Measurements from ENCODE around the gene SRRM2.
"Not testable (repeated sequence)": the region's sequence is repeated elsewhere in the genome, so short reads cannot be mapped to it uniquely, and the experiment has no call there.

The SRRM2 gene

DNA sequence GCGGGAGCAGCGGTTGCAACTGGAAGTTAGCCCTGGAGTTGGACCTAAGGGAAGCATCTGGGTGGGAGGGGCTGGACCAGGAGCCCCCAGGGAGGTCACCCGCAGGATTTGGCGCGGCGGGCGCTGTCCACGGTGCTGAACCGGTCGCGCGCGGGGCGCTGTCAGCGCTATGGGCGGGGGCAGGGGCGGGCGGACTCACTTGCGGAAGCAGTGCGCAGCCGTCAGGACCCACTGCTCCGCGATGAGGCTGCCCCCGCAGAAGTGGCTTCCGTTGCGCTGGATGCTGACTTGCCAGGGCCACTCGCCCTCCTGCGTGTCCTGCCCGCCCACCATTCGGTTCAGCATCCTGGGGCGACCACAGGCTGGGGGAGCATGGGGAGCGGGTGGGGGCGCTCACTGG is 36.9 kb upstream of the SRRM2 start:
- Histone ChIP-seq H3K27ac (ENCODE audit: low read length) (no peak overlapping the region), H3K27me3 (ENCODE audit: control insufficient read depth in 1 of 2, insufficient read depth in 2 of 2, low read length in 2 of 2) (peaks cover 2 to 5% of the 10 kb centered on the region in 2 donors), H3K4me1 (ENCODE audit: control insufficient read depth, insufficient read depth, low read length) (peaks cover 5% of the 10 kb centered on the region), H3K9ac (ENCODE audit: low read length in 2 of 2) (no peak overlapping the region), H3K36me3 (ENCODE audit: control insufficient read depth in 2 of 2, insufficient read depth in 2 of 2, low read length in 2 of 2) (no peaks in the 10 kb centered on the region), H3K4me3 (ENCODE audit: low read length in 2 of 2) (no peak overlapping the region), H3K9me3 (ENCODE audit: control insufficient read depth in 2 of 2, low read length in 2 of 2) (no peaks in the 10 kb centered on the region)

DNA sequence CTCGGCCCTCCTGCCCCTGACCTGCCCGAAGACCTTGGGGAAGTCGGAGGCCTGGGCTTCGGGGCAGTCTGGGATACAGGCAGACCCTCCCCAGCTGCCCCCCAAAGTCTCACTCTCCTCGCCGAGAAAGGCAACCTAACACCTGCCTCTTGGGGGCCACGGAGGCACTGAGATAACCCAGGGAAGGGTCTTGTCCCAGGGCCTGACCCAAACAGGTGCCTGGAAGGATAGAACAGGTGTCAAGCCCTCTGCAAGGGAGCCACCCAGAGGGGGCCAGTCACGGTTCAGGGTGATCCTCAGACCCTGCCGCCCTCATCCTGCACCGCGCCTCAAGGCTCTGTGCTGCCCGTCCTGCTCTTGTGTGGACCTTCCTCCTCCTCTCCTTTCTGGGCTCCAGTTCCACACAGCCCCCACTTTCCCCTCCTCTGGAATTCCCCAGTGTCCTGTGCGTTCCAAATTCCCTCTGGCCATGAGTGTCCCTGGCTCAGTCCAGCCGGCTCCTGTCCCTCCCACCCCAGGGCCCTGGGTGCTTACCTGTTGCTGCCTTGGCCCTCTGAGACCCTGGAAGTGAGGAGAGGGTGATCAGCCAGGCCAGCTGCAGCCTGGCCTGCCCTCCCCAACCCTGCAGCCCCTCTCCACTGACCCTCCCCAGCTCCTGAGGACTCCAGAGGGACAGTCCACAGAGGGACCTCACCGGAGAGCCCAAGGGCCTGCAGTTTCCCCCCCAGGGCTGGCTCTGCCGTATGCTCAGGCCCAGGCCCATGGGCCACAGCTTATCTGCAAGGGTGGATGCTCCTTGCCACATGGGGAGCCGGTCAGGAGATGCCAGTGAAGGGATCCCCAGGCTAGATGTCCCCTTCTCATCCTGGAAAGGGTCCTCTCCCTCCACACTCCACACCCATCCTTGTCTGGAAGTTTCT is 36.2 kb upstream of the SRRM2 start:
- Histone ChIP-seq H3K9ac (ENCODE audit: low read length in 2 of 2) (no peak overlapping the region), H3K27me3 (ENCODE audit: control insufficient read depth in 1 of 2, insufficient read depth in 2 of 2, low read length in 2 of 2) (peaks cover 2 to 5% of the 10 kb centered on the region in 2 donors), H3K27ac (ENCODE audit: low read length) (no peak overlapping the region), H3K36me3 (ENCODE audit: control insufficient read depth in 2 of 2, insufficient read depth in 2 of 2, low read length in 2 of 2) (no peaks in the 10 kb centered on the region), H3K4me1 (ENCODE audit: control insufficient read depth, insufficient read depth, low read length) (peaks cover 5% of the 10 kb centered on the region), H3K4me3 (ENCODE audit: low read length in 2 of 2) (no peak overlapping the region), H3K9me3 (ENCODE audit: control insufficient read depth in 2 of 2, low read length in 2 of 2) (no peaks in the 10 kb centered on the region)

DNA sequence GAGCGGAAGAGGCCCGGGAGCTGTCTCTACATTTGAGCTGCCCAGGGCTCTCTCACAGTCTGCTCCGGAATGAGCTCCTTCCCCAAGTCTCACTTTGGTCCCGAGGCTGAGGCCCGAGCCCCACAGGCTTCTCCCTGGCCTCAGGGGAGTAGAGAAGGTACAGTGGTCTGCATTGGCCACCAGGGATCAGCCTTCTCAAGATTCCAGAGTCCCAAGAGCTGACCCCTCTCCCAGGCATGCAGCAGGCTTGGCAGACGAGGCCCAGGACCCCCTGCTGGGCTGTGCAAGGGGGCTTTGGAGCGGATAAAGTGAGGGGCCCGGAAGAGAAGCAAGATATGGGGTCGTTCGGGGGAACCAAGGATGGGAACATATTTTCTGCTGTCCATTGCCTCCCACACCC is 35.5 kb upstream of the SRRM2 start:
- Histone ChIP-seq H3K27me3 (ENCODE audit: control insufficient read depth in 1 of 2, insufficient read depth in 2 of 2, low read length in 2 of 2) (peaks cover 2 to 5% of the 10 kb centered on the region in 2 donors), H3K4me1 (ENCODE audit: control insufficient read depth, insufficient read depth, low read length) (peaks cover 5% of the 10 kb centered on the region), H3K36me3 (ENCODE audit: control insufficient read depth in 2 of 2, insufficient read depth in 2 of 2, low read length in 2 of 2) (no peaks in the 10 kb centered on the region), H3K27ac (ENCODE audit: low read length) (no peak overlapping the region), H3K9me3 (ENCODE audit: control insufficient read depth in 2 of 2, low read length in 2 of 2) (no peaks in the 10 kb centered on the region), H3K4me3 (ENCODE audit: low read length in 2 of 2) (no peak overlapping the region), H3K9ac (ENCODE audit: low read length in 2 of 2) (no peak overlapping the region)

DNA sequence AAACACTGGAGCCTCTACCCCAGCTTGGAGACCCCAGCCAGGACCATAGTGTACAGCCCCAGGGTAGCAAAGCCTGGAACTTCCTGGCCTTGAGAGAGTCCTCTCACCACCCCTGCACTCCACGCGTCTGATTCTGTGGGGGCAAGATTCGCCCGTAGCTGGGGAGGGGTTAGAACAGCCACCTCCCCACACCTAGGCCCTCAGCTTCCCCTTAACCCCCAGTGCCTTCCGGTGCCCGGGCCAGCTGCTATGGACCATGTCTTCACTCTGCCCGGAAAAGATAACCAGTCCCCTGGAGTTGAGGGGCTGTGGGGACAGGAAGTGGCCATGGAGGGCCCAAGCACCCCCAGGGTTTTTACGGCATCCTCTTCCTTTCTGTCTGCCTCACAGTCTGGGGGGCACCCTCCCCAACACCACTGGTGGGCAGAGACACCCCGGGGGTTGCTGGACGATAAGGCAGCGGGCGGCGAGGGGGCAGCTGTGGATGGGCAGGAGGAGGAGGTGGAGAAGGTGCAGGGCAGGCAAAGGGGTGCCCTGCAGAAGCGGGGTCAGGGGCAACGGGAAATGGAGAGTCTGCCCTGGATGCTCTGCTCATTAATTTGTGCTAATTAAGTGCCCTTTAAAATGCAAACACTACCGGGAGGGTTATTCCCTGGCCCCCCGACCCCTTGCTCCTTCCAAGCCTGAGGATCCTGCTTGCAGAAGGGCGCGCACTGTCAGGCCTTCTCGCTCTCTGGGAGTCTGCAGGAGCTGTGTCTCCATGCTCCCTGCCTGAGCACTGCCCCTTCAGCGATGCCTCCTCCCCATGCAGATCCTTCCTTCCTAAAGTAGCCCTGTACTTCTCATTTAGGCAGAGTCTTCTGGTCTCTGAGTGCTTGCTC is 34.8 kb upstream of the SRRM2 start:
- no peak overlapping the region for H3K27ac ChIP-seq (ENCODE audit: low read length)

DNA sequence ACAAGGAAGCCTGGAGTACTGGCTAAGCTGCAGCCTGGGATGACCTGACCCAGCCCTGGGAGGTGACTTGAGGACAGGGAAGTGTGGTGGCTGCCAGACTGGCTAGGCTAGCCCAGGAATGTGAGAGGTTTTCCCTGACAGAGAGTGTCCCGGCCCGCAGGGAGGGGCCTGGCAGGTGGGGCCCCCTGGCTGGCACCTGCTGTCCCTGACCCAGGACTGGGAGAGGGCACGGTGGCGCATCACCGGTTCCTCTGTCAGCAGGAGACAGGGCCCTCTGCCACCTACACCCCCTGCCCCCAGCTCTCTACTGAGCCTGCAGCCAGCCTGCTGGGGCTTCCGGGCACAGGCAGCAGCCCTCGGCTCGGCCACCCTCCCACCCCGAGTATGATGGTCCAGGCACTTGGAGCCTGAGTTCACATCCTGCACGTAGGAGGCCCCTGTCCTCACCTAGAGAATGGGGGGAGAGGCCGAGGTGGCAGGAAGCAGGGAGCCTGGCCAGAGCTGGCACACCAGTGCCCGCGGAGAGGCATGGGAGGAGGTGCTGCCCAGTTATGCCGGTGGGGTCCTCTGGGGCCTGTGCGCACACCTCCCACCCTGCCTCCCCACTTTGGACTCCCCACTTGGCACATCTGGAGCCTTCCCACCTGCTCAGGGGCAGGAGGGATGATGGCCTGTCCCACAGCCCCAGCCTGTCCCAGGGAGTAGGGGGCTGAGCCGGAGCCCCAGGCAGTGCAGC is 32.9 kb upstream of the SRRM2 start:
- Histone ChIP-seq H3K4me1 (ENCODE audit: control insufficient read depth, insufficient read depth, low read length) (peaks cover 5% of the 10 kb centered on the region), H3K4me3 (ENCODE audit: low read length in 2 of 2) (no peak overlapping the region), H3K36me3 (ENCODE audit: control insufficient read depth in 2 of 2, insufficient read depth in 2 of 2, low read length in 2 of 2) (no peaks in the 10 kb centered on the region), H3K27me3 (ENCODE audit: control insufficient read depth in 1 of 2, insufficient read depth in 2 of 2, low read length in 2 of 2) (peaks cover 2 to 5% of the 10 kb centered on the region in 2 donors), H3K9me3 (ENCODE audit: control insufficient read depth in 2 of 2, low read length in 2 of 2) (no peaks in the 10 kb centered on the region), H3K9ac (ENCODE audit: low read length in 2 of 2) (no peak overlapping the region), H3K27ac (ENCODE audit: low read length) (no peak overlapping the region)

More for the DNA sequence above, 34.8 kb upstream of the SRRM2 start:
- Histone ChIP-seq H3K27me3 (ENCODE audit: control insufficient read depth in 1 of 2, insufficient read depth in 2 of 2, low read length in 2 of 2) (peaks cover 2 to 5% of the 10 kb centered on the region in 2 donors), H3K9ac (ENCODE audit: low read length in 2 of 2) (no peak overlapping the region), H3K4me3 (ENCODE audit: low read length in 2 of 2) (no peak overlapping the region), H3K4me1 (ENCODE audit: control insufficient read depth, insufficient read depth, low read length) (peaks cover 5% of the 10 kb centered on the region), H3K36me3 (ENCODE audit: control insufficient read depth in 2 of 2, insufficient read depth in 2 of 2, low read length in 2 of 2) (no peaks in the 10 kb centered on the region), H3K9me3 (ENCODE audit: control insufficient read depth in 2 of 2, low read length in 2 of 2) (no peaks in the 10 kb centered on the region)

DNA sequence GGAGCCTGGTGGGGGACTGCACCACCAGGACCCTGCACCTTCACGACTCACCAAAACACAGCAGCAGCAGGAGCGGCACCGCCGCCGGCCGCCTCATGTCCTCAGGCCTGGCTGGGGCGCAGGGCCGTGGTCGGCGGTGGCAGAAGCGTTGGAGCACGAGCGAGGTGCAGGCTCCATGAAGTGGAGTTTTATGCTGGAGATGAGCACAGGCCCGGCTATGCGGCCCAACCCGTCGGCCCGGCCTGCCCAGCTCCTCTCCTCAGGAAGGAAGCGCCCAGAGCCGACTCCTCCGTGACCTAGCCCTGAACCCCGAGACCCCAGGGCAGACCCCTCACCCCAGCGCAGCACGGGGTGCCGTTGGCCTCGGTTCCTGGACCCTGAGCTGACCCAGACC is 32.4 kb upstream of the SRRM2 start, which contains the start of gene PRSS27:
TSS of gene PRSS27 (minus strand) at position 161 of the 394 bp plus-strand sequence. CDS start at position 97, 64 bp downstream.
- Histone ChIP-seq H3K4me1 (ENCODE audit: control insufficient read depth, insufficient read depth, low read length) (peaks cover 5% of the 10 kb centered on the region), H3K27ac (ENCODE audit: low read length) (no peak within 1 kb of the TSS), H3K9me3 (ENCODE audit: control insufficient read depth in 2 of 2, low read length in 2 of 2) (no peaks in the 10 kb centered on the region), H3K27me3 (ENCODE audit: control insufficient read depth in 1 of 2, insufficient read depth in 2 of 2, low read length in 2 of 2) (peaks cover 5% of the 10 kb centered on the region in 2 donors), H3K36me3 (ENCODE audit: control insufficient read depth in 2 of 2, insufficient read depth in 2 of 2, low read length in 2 of 2) (no peaks in the 10 kb centered on the region), H3K9ac (ENCODE audit: low read length in 2 of 2) (peak within 1 kb of the TSS in 1 of 2 donors; percentile 58), H3K4me3 (ENCODE audit: low read length in 2 of 2) (peak within 1 kb of the TSS; percentile 36 to 73)

DNA sequence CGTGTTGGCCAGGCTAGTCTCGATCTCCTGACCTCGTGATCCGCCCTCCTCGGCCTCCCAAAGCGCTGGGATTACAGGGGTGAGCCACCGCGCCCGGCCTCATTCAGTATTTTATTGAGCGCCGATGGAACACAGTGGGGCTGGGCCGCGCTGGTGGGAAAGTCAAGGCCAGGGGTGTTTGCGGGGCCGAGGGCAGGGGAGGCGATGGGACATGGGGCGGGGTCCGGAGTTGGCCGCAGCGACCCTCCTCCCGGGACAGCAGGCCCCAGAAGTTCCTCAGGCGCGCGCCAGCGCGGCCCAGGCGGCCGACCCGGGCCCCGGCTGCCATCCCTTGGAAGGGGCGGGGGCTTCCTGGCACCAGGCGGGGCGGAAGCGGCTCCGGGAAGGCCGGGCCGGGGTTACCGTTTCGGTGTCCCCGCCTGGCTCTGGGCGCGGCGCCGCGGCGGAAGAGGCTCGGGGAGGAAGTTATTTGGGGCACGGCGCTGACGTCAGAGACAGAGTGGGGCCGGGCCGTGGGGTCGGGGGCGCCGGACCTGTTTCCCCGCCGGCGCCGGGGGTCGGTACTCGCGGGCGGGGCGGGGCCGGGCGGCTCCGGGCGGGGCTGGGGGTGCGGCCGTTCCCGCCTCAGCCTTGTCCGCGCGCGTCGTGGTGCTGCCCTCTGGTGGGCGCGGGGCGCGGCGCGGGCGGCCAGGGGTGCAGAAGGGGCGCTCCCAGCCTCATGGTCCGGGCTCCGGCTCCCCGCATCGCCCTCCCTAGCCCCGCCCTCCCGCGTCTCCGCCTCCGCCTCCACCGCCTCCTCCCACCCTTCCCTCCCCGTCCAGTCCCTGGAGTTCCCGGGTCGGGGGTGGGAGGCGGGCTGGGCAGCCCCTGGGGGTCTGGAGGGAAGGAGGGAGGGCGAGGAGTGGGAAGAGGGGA is 31.5 kb upstream of the SRRM2 start:
- Histone ChIP-seq H3K4me1 (ENCODE audit: control insufficient read depth, insufficient read depth, low read length) (no peaks in the 10 kb centered on the region), H3K9ac (ENCODE audit: low read length in 2 of 2) (peak overlapping the region in 1 of 2 donors; percentile 58), H3K36me3 (ENCODE audit: control insufficient read depth in 2 of 2, insufficient read depth in 2 of 2, low read length in 2 of 2) (no peaks in the 10 kb centered on the region), H3K27me3 (ENCODE audit: control insufficient read depth in 1 of 2, insufficient read depth in 2 of 2, low read length in 2 of 2) (peaks cover 0 to 8% of the 10 kb centered on the region in 2 donors), H3K27ac (ENCODE audit: low read length) (no peak overlapping the region), H3K9me3 (ENCODE audit: control insufficient read depth in 2 of 2, low read length in 2 of 2) (no peaks in the 10 kb centered on the region), H3K4me3 (ENCODE audit: low read length in 2 of 2) (peak overlapping the region; percentile 44 to 73)

DNA sequence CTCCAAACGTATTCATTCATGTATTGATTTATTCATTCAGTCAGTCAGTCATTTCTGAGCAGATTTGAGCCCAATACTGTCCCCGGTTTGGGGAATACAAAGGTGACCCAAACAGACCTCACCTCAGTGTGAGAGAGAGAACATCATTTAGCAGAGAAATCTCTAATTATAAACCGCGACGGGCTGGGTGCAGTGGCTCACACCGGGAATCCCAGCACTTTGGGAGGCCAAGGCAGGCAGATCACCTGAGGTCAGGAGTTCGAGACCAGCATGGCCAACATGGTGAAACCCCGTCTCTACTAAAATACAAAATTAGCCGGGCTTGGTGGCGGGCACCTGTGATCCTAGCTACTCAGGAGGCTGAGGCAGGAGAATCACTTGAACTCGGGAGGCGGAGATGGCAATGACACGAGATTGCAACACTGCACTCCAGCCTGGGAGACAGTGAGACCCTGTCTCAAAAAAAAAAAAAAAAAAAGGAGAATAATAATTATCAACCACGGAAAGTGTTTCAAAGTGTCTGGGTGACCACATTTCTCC is 30.7 kb upstream of the SRRM2 start:
- not testable (repeated sequence) for H3K27me3 ChIP-seq (ENCODE audit: control insufficient read depth in 1 of 2, insufficient read depth in 2 of 2, low read length in 2 of 2); H3K4me1 ChIP-seq (ENCODE audit: control insufficient read depth, insufficient read depth, low read length); H3K36me3 ChIP-seq (ENCODE audit: control insufficient read depth in 2 of 2, insufficient read depth in 2 of 2, low read length in 2 of 2); H3K9me3 ChIP-seq (ENCODE audit: control insufficient read depth in 2 of 2, low read length in 2 of 2); H3K27ac ChIP-seq (ENCODE audit: low read length)
- Histone ChIP-seq H3K9ac (ENCODE audit: low read length in 2 of 2) (peak overlapping the region in 1 of 2 donors; percentile 4), H3K4me3 (ENCODE audit: low read length in 2 of 2) (peak overlapping the region; percentile 44 to 73)

DNA sequence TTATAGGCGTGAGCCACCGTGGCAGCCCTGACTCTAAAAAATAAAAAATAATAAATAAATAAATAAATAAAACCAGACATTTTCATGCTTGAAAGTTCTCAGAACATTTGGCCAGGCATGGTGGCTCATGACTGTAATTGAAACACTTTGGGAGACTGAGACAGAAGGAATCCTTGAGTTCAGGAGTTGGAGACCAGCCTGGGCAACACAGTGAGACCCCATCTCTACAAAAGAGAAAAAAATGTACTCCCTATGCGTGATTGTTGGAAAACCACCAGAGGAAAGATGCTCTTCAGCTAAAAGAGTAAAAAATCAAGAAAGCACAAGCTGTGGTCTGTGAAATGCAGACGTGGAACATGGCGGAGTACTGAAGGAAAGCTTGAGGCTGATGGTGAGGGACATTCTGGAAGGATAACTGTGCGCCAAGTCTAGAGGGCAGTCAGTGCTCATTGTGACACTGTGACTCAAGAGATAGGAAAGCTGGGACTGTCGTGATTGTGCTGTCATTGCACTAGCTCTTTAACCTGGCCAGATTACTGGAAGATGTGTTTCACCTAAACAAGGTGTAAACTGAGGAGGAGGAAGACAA is 28.3 kb upstream of the SRRM2 start:
- Histone ChIP-seq H3K36me3 (ENCODE audit: control insufficient read depth in 2 of 2, insufficient read depth in 2 of 2, low read length in 2 of 2) (no peaks in the 10 kb centered on the region), H3K9me3 (ENCODE audit: control insufficient read depth in 2 of 2, low read length in 2 of 2) (no peaks in the 10 kb centered on the region), H3K4me3 (ENCODE audit: low read length in 2 of 2) (no peak overlapping the region), H3K27ac (ENCODE audit: low read length) (no peak overlapping the region), H3K27me3 (ENCODE audit: control insufficient read depth in 1 of 2, insufficient read depth in 2 of 2, low read length in 2 of 2) (peaks cover 0 to 6% of the 10 kb centered on the region in 2 donors), H3K9ac (ENCODE audit: low read length in 2 of 2) (no peak overlapping the region), H3K4me1 (ENCODE audit: control insufficient read depth, insufficient read depth, low read length) (no peaks in the 10 kb centered on the region)

Data from stomach smooth muscle (tissue), 2 donors.